GM12892 (cell line): Measurements from ENCODE around the gene ACRV1.

Experiments used
- POLR2A ChIP-seq: IDR thresholded peaks from 2 replicates; pipeline ENCODE4 v1.6.1; 2011; ENCODE audit warnings: low read depth, low read length, control low read depth
- POLR2AphosphoS5 ChIP-seq: IDR thresholded peaks from 2 replicates; pipeline ENCODE4 v1.6.1; 2011; ENCODE audit warnings: low read depth, low read length, control low read depth
- TAF1 ChIP-seq: IDR thresholded peaks from 2 replicates; pipeline ENCODE4 v1.6.1; 2011; ENCODE audit warnings: low read depth, mild to moderate bottlenecking, control low read depth, low read length, borderline replicate concordance

DNA sequence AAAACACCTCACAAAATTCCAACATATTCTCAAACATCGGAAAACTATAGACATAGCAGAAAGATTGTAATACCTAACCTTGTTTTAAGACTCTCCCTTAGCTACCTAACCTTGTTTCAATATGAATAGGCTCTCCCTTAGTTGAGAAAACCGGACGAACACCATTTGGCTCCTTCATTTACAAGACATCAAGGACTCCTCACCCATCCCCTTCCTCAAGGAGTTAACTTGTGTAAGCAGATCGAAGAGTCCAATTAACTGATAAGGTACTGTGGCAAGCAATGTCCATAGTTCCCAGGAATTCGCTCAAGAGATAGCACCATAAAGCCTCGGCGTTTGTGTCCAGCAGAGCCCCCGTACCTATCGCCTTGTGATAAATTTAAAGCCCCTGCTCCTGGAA is 4.6 kb upstream of the ACRV1 start:
- no peak for TF ChIP-seq POLR2A
- TF ChIP-seq POLR2AphosphoS5 = no peak
- TF ChIP-seq TAF1 = no peak
